Activated CD4-positive, alpha-beta memory T cell treated with anti-CD3 and anti-CD28 coated beads for 36 hours (primary cell): Measurements from ENCODE around the gene TMEM234. TPM values are rescaled to one million over a fixed set of nuclear protein-coding genes. Genes with fewer than 3 reads are reported as not detected.

ENCODE experiments used
- CTCF ChIA-PET: fragments of 350-600 bp; sonication (Branson Sonifier 250); formaldehyde crosslinking; loops from one replicate; lab custom pipeline; 2021; ENCODE audit warnings: antibody characterized with exemption, inconsistent platforms; lab: Charles Lee
- POLR2A ChIA-PET: fragments of 350-600 bp; sonication (Branson Sonifier 250); formaldehyde crosslinking; loops from one replicate; lab custom pipeline; 2021; ENCODE audit warnings: antibody characterized with exemption; lab: Charles Lee
- DNase-seq: peaks from one replicate; pipeline ENCODE4 v3.0.0-alpha.2; 2020
- H3K27ac Mint-ChIP-seq: one replicate; pipeline ENCODE4 v1.8.0; 2021; ENCODE audit warnings: mixed read lengths
- H3K27me3 Mint-ChIP-seq: one replicate; pipeline ENCODE4 v1.8.0; 2021; ENCODE audit warnings: mixed read lengths
- H3K36me3 Mint-ChIP-seq: one replicate; pipeline ENCODE4 v1.8.0; 2021; ENCODE audit warnings: mixed read lengths
- H3K4me1 Mint-ChIP-seq: one replicate; pipeline ENCODE4 v1.8.0; 2021; ENCODE audit warnings: low read depth, mixed read lengths
- H3K4me3 Mint-ChIP-seq: one replicate; pipeline ENCODE4 v1.8.0; 2021; ENCODE audit warnings: mild to moderate bottlenecking, mixed read lengths
- H3K9me3 Mint-ChIP-seq: one replicate; pipeline ENCODE4 v1.8.0; 2021; ENCODE audit warnings: mixed read lengths
- intact Hi-C: fragments of 100-400 bp; cut with micrococcal nuclease; formaldehyde crosslinking; loops from one replicate; pipeline ENCODE4 v1.15.1; 2023
- total RNA-seq, 2 experiments: library from RNA; stranded (reverse); gene quantifications; one replicate each; pipeline ENCODE4 v1.2.3, GENCODE V29; 2021

The TMEM234 gene
- total RNA-seq, 2 experiments from 2014 or later = 7.8 to 9.9 TPM

GRCh38 chr1:32172621-32173245, 49.4 kb downstream of the TMEM234 start:
- Mint-ChIP-seq H3K4me1 (peaks cover 5% of the 10 kb centered on the region), H3K27me3 (no peaks in the 10 kb centered on the region), H3K36me3 (peaks cover 33% of the 10 kb centered on the region), H3K27ac (no peak overlapping the region), H3K4me3 (no peak overlapping the region), H3K9me3 (no peaks in the 10 kb centered on the region)
- CTCF ChIA-PET = interaction anchor here (0.6 kb wide), 1 partner anchor 676 kb away, joined by 3 read pairs; no protein-coding TSS in a partner anchor
- intact Hi-C loops = no loop called here
- POLR2A ChIA-PET = no interaction called here
- no peak for DNase-seq

- ChIA-PET POLR2A (no interaction called here), CTCF (no interaction called here)
- H3K4me1 Mint-ChIP-seq = peaks cover 5% of the 10 kb centered on the region
- H3K4me3 Mint-ChIP-seq = no peak overlapping the region
- H3K36me3 Mint-ChIP-seq = peaks cover 35% of the 10 kb centered on the region
- DNase-seq = no peak
- no peaks in the 10 kb centered on the region for H3K9me3 Mint-ChIP-seq
- intact Hi-C loops = no loop called here
- H3K27ac Mint-ChIP-seq = no peak overlapping the region
- no peaks in the 10 kb centered on the region for H3K27me3 Mint-ChIP-seq
These were observed 51.2 kb downstream of the TMEM234 start for GRCh38 chr1:32170991-32171390.

Other genes with a start within 250 kb of the TMEM234 start
- gene KHDRBS1, start 208.5 kb downstream of the TMEM234 start, total RNA-seq = 100 to 1,000 TPM; 200 to 203 TPM
- gene TMEM39B, start 149.4 kb downstream of the TMEM234 start, total RNA-seq = 10 to 100 TPM; 18.9 to 19.7 TPM
- 10 to 100 TPM; 69.8 to 77.6 TPM for gene KPNA6, start 114.3 kb downstream of the TMEM234 start, total RNA-seq
- gene TXLNA, start 42.7 kb downstream of the TMEM234 start, total RNA-seq = 10 to 100 TPM; 77.4 to 78.2 TPM
- gene CCDC28B, start 21.8 kb downstream of the TMEM234 start, total RNA-seq = 10 to 100 TPM; 13.4 to 14.8 TPM
- gene IQCC, start 16.7 kb downstream of the TMEM234 start, total RNA-seq = 1 to 10 TPM; 4.5 to 5.2 TPM
- gene DCDC2B, start 13.3 kb downstream of the TMEM234 start, total RNA-seq = not detected
- gene EIF3I, start 54 bp upstream of the TMEM234 start, total RNA-seq = 100 to 1,000 TPM; 297 to 299 TPM
- gene FAM167B, start 24.9 kb upstream of the TMEM234 start, total RNA-seq = under 1 TPM; 0.68 to 0.69 TPM
- gene LCK, start 28.9 kb upstream of the TMEM234 start, total RNA-seq = 100 to 1,000 TPM; 224 to 246 TPM
- 100 to 1,000 TPM; 136 to 139 TPM for gene HDAC1, start 69.7 kb upstream of the TMEM234 start, total RNA-seq
- gene MARCKSL1, start 113.9 kb upstream of the TMEM234 start, total RNA-seq = 10 to 100 TPM; 13.1 to 14.6 TPM
- gene FAM229A, start 140.1 kb upstream of the TMEM234 start, total RNA-seq = 1 to 10 TPM; 3.6 to 4.2 TPM
- gene TSSK3, start 140.2 kb upstream of the TMEM234 start, total RNA-seq = under 1 TPM; 0.69 to 0.90 TPM
- gene BSDC1, start 172.1 kb upstream of the TMEM234 start, total RNA-seq = 10 to 100 TPM; 32.1 to 33.2 TPM
- not detected for gene ZBTB8B, start 242.7 kb upstream of the TMEM234 start, total RNA-seq